Activated T-cell treated with anti-CD3 and anti-CD28 coated beads for 48 hours (primary cell): ENCODE results near the gene NAPA.

Source experiments
- DNase-seq: peaks from one replicate; pipeline ENCODE4 v3.0.0-alpha.2; 2020; ENCODE audit warnings: low read depth

NAPA gene

DNA sequence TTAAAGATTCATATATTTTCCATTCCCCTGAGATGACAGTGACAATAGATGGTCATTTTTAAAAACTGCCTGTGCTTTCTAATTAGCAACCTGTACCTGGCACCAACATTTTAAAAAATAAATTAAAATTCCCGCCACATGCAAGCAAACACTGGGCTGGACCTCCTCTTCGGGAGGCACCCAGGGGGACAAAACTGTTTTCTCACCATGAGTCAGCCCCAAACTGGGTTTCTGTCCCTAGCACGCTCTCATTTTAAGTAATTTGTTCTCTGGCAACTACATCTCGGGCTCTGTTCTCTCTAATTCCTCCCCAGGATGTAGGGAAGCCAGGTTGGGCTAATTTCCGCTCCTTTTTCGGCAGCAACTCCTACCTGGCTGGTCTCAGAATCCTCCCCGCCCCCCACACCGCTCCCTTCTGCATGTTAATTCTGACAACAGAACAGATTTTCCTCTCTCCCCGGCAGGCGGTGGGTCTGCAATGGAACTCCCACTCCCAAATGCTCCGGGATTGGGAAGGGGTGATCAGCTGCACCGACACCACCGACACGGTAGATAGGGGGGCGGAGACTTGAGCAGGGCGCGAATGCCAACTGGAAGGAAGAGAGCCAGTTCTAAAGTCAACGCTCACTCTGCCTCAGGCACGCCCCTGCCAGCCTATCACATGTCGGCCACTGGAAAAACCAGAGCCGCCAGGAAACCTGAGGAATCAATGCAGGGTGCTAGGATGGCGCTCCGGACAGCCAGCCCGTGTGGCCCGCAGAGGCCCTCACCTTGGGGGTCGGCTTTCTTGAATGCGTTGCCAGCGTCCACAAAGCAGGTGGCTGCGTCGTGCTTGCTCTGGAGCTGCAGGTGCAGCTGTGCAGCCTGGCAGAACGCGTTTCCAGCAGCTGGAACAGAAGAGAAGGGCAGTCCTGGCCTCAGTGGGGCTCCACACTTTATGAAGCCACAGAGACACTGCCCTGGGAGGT, 14.7 kb downstream of the NAPA start:
- DNase-seq = no peak

DNA sequence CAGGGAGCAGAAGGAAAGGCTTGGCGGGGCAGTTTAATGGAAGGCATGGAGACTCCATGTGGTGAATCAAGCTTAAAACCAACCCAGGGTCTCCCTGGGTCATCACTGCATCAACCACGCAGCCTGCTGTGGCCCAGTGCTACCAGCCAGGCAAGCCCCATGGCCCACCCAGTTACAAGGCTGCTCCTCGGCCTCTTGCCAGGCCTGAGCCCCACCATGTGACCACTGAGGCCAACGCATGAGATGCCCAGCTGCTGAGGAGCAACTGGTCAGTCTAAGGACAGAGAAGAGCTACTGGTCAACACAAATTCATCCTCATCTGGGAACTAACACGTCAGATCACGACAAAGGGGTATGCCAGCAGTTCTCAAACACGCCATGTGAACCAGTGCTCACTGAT, 15.5 kb downstream of the NAPA start:
- DNase-seq = no peak

DNA sequence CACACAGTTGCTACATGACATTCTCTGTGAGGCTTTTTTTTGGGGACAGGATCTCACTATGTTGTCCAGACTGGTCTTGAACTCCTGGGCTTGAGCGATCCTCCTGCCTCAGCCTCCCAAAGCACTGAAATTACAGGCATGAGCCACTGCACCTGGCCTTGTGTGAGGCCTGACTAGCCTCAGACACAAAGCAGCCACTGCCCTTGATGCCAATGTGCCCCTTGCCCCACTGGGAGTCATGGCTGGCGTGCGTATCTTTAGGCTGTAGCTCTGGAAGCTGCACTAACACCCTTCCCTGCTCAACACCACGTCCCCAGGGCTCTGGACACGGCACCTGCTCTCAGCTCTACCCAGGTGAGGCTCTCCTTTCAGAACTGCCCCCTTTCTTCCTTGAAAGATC, 16.3 kb downstream of the NAPA start:
- no peak for DNase-seq

DNA sequence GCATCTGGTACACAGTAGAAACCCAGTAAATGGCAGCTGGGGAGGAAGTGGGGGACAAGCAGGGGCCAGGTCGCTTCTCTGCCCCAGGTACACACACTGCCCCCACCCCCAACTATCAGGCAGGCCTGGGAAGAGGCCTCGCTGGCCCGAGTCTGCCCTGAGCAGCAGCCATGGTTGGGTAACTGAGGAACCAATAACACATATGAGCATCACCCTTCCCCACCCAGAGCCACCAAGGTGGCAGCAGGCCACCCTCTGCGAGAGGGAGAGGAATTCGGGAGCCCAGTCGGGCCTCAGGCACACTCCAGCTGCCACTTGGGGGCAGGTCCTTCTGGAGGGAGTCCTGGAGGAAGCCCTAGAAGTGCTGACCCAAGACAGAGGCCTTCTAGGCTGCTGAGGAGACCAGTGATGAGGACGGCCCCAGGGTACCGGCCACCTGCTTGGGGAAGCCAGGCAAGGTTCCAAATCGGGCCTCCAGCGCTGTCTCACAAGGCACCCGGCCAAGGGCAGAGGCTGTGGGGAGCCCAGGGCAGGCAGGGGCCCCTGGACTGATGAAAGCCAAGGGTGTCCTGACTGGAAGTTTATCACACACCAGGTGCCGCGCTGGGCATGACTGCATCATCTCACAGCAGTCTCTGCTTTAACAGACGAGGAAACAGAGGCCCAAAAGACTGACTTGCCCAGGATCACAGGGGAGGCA, 16.9 kb downstream of the NAPA start:
- DNase-seq = no peak

DNA sequence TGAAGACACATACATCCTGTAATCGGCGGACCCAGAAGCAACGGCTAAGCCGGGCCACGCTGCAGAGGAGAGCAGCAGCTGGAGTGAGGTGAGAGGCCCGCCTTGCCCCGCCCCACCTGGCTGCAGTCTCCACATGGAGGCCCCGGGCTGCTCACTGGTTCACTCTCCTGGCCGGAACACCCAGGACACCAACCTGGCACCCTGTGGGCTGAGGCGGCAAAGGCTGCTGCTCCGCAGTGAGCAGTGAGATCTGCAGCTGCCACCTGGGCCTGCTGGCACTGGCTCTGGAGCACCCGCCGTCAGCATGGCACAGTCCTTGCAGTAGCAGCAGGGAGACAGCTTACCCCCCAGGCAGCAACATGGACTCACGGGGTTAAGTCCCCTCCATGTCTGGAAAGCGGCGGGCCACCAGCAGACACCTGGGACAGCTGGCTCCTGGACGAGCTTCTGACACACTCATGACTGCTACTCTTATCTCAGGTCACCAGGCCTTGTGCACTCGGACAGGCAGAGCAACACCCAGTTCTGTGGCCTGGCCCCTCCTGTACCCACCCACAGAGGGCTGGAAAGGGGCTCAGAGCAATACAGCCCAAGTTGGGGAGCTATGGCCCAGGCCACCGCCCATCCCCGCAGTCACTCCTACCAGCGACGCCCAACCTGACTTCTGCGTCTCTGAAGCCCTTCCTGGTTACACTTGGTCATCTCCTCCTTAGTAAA, 17.7 kb downstream of the NAPA start:
- no peak for DNase-seq

DNA sequence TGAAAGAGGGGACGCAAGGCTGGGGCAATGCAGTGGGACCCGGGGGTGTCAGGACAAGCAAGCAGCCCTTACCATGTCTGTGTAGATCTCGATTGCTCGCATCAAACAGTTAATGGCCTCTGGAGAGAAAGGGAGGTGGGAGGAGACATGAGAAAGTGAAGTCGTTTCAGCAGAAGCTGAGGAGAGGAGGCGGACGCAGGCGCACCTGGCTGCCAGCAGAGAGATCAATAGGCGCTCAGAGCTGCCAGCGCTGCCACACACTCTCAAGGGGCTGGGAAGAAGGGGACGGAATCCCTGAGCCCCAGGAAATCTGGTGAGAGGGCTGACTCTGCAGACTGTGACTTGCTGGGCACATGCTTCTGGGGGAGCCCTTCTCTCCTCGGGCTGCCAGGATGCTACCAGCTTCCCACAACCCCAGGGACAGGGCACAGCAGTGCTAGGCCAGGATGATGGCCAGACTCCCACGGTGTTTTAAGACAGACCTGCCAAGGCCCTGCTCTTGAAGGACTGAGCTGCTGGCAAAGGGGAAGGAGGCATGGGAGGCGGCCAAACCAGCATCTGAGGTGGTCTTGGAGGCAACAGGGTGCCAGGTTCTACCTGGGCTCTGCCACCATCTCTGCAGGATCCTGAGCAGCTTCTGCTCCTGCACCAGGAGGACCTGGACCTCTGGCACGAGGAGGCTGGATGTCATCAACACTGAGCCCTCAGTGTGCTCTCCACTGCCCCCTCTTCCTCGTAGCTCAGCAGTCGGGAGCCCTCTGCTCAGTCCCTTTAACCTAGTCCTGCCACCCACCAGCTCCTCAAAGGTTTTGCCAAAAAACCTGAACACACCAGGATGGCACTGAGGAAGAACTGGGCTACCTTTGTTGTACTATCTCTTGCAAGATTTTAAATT, 19.1 kb downstream of the NAPA start:
- DNase-seq = no peak

DNA sequence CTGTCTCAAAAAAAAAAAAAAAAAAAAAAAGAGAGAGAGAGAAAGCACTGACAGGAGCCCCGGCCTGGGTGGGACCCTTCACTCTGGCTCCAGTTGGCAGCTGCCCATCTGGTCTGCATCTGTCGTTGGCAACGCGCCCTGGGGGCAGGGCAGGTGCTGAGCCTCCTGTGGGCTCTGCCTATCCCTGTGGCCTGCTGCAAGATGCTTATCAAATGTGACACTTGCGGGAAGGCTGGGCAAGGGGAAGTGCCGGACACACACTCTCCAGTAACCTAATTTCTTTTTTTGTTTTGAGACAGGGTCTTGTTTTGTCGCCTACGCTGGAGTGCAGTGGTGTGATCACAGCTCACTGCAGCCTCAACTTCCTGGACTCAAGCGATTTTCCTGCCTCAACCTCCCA, 20.1 kb downstream of the NAPA start:
- no peak for DNase-seq

DNA sequence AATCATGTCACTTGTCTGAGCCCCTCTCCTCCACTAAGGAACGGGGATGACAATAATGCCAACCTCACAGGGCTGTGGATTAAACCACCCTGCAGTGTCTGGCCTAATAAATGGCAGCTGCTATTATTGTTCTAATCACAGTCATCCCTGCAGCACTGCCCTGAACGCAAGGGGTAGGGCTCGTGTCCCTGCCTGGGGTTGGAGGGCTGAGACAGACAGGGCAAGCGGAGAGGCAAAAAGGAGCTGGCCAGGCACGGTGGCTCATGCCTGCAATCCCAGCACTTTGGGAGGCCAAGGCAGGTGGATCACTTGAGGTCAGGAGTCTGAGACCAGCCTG, 20.7 kb downstream of the NAPA start:
- DNase-seq = no peak

DNA sequence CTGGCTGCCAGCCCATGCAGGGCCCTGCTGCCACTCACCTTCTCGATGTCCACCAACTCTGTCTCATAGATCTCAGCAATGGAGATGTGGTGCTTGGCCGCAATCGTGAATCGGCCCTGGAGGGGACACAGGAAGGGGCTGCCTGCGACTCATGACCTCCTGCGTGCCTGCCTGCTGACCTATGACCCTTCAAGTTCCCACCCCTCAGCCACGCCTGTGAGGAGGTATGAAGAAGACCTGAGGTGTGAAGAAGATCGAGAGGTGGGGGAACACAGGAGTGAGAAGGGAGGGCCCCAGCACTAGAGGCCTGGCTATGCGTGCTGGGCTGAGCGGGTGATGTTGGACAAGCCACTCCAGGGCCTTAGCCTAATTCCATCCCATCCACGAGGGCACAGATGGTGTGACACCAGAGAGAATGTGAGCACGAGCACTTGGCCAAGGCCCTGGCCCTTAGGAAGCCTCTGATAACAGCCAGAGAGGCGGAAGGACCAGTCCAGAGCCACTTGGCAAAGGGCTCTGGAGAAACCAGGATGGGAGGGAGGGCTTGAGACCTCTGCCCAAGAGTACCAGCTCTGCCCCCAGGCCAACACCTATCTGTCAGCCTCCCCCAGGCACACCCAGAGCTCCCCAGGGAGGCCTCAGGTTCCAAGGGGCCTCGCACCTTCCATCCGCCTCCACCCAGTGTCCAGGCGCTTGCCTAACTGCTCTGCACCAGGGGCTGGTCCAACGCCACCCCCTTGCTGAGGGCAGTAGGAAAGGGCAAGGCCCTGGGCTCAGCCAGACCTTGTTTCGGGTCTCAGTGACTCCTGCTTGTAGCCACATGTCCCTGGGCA, 21.3 kb downstream of the NAPA start:
- DNase-seq = no peak

DNA sequence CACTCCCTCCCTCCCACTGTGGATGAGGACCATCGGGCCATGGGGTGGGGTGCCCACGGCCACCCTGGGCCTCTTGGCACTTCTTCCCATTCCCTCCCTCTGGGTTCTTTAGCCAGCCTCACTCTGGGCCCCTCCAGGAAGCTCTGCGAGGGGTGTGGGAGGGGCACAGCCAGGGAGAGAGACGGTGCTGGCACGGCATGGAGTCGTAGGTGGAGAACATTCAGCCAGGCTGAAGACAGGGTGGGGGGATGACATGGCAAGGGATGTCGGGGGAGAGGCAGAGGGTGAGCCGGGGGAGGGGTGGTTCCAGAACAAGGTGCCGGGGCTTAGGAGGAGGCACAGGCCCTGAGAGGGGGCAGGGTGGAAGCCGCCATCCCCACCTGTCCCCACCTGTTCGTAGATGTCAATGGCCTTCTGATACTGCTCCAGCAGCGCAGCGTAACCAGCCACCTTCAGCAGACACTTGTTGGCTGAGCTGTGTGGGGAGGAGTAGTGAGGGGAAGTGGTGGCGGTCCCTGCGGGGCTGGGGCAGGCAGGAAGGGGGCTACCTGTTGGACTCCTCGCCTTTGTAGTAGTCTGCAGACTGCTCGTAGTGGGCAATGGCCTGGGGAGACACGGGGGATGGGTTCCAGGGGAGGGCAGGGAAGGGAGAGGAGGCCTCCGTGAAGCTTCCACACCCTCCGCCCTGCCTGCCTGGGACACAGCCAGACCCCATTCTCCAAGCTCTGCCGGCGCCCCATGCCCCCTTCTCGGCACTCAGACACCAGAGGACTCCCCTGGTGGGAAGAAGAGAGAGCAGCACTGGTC, 22.1 kb downstream of the NAPA start:
- no peak for DNase-seq

DNA sequence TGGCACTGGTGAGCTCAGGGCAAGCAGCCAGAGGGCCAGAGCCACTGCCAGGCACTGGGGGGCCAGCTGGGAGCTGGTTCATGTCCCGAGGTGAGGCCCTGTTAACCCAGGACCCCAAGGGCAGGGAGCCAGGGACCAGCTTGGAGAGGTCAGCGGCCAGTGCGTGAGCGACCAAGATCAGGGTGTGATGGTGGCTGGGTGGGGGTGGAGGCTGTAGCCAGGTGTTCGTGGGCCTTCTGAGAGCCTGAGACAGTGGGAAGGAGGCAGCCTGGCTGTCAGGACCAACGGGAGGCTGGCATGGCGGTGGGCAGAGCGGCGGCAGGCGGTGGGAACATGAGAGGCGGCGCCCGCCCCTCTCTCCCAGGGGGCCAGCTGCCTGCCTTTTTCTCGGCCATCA, 22.7 kb downstream of the NAPA start:
- no peak for DNase-seq

DNA sequence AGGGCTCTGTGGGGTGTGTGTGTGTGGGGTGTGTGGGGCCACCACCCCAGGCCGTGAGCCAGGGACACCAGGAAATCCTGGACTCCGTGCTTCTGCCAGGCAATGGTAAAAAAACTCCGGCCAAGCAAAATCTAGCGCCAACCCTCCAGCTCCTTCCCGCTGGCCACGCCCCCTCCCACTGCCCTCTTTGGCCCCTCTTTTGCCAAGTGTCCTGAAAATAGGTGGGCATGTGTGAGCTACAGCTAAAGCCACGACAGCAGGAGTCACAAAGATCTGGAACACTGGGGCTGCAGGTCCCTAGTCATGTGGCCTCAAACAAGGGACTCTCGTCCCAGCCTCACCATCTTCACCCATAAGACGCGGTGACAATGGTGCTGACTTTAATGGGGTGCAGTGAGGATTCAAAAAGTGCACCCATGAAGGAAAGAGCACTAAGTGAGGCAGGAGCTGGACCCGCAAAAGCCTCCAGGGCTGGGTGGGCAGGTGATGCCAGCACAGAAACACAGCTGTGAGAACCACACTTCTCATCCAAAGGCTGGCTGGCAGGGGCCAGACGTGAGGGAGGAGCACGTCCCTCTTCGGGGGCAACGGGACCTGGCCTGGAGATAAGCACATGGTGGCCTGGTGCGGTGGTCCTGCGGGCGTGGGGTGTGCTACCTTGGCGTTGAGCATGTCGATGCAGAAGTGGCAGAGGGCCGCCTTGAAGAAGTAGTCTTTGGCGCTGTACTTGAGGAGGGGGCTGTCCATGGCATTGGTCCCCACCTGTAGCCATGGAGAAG, 23.3 kb downstream of the NAPA start:
- no peak for DNase-seq

DNA sequence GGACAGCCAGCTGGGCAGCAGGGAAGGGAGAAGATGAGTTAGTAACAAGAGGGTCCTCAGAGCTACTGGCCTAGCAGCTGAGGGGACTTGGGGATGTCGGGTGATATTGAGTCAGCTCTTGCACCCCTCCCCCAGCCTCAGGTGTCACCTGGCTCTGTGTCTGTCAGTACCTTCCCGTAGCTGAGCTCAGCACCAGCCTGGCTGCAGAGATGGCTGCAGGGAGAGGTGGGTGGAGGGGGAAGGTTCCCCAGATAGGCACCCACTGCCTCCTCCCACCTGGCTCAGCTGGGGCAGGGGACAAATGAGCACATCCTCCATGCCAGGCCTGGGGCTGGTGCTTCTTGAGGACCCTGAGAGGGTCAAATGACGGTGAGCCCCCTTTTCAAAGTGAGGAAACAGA, 24.0 kb downstream of the NAPA start:
- no peak for DNase-seq

DNA sequence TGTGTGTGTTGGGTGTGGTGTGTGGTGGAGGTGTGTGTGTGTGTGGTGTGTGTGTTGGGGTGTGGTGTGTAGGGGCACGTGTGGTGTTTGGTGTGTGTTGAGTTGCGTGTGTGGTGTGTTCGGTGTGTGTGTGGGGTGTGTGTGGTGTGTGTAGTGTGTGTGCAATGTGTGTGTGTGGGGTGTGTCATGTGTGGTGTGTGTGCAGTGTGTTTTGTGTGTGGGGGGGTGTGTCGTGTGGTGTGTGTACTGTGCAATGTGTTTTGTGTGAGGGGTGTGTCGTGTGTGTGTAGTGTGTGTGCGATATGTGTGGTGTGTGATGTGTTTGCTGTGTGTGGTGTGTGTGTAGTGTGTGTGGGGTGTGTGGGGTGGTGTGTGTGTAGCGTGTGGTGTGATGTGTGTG, 24.8 kb downstream of the NAPA start:
- DNase-seq = no peak

DNA sequence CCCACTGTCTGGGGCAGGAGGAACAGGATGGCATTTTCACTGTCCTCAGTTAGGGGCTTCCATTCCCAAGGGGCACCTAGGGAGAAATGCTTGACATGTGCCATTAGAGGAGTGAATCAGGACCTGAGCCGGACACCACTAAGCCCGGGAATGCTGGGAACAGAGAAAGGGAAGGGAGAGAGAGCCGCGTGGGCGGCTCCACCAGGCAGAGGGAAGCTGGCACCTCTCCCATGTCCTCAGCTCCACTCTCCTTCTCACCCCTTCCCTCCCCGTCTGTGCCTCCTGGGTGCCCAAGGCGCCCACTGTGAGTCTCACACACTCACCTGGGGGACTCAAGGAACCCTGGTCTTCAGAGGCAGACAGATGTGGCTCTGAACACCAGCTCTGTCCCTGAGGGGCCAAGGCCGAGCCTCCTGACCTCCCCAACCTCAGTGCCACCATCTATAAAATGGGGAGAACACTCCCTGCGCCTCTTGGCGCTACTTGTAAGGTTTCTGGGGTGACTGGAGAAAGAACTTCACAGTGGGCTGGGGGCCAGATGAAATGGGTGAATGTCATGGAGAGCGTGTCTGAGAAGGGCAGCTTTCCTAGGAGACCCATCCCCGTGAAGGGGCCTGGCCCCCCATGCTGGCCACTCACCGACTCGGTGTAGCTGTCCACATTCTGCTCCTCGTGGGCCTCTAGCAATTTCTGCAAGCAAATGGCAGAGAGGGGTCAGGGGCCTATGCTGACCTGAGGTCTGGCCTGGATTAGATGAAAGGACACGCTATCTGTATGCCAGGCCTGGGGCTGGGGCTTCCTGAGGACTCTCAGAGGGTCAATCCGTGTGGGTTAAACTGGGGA, 25.6 kb downstream of the NAPA start:
- DNase-seq = no peak

DNA sequence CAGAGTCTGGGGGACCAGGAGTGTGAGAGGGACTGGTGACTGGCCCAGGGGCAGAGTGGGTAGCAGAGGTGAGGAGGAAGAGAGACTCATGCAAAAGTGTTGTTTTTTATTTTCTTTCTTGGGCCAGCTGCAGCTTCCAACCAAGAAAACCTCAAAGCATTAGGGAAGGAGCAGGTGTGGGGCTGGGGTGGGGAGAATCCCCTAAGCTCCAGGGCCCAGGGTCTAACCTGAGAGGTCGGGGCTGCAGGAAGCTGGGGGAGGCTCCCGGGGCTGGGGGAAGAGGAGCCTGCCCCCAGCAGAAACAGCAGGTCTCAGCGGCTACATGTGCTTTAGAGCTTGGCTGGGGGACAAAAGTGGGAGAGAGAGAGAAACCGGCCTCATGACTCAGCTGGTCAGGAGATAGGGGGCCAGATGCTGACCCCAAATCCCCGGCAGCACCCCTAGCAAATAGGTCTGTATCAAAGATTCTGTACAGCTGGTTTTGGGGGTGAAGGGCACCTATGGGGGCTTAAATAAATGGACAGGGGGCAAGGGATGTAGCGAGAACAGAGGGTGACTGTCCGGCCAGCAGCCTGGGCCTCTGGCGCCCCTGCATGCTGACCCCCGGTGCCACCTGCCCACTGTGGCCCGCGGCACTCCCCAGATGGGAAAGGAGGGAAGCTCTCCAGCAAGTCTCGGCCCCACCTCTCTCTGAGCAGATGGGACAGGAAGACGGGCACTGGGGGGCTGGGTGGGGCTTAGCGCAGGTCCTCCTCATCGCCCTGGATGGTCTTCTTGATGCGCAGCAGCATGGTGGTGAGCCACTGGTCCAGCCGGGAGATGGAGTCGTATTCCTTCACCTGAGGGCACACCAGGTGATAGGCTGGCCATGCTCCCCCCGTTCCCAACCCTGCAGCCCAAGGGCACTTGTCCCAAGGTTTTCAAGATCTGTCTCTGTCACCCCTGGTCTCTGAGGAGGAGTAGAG, 27.0 kb downstream of the NAPA start:
- DNase-seq = no peak

DNA sequence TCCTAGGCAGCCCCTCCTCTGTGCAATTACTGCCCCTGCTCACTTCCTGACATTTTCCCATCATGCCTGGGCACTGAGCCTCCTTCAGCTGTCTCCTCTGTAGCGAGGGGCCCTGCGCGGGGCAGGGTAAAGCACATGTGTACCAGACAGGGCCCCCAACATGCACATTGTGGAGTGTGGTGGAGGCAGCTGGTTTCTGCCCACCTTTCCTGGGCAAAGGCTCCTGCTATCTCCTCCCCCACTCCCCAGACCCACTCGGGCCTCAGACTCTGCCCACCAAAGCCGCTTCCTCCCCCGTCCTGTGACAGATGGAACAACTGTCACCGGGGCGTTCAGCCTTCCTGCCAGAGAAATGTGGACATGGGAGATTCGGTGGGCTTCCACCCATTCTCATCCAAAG, 28.0 kb downstream of the NAPA start:
- no peak for DNase-seq
